GM19193 (cell line): ENCODE measurements around the gene NUP43.

Experiments used
- POLR2A ChIP-seq: IDR thresholded peaks from 4 replicates; pipeline ENCODE4 v1.6.1; 2011; ENCODE audit not compliant: insufficient read depth, insufficient read length; ENCODE audit errors: extremely low read depth

NUP43 gene

DNA sequence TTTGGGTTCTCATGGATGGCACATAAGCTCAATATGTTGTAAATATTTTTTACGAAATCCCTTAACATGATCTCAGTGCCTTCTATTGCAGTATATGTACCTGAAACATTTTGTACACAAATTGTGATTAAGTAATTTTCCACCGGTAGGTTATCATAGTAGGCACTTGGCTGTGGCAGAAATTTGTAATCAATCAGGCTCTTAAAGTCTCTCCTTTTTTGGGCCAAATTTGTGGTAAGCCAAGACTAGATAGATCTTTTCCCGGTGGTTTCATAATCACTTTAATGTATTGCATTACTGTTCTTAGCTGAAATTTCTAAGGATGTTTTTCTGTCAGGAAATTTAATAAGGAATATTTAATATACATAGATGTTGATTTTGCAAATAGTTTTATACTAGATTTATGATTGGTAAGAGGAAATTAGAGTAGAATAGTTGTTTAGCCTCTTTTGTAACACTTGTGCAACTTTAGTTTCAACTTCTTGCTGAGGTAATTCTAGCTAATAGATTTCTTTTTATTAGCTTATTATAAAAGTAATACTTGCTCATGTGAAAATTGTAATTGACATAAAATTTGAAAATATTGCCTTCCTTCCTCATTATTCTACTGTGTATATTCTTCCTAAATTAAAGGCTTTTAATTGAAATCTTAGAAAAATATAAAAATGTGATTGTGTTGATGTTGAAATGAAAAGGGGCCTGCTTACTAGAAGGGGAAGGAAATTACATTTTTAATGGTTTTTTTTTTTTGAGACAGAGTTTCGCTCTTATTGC, 6.5 kb upstream of the NUP43 start:
- TF ChIP-seq POLR2A = no peak

DNA sequence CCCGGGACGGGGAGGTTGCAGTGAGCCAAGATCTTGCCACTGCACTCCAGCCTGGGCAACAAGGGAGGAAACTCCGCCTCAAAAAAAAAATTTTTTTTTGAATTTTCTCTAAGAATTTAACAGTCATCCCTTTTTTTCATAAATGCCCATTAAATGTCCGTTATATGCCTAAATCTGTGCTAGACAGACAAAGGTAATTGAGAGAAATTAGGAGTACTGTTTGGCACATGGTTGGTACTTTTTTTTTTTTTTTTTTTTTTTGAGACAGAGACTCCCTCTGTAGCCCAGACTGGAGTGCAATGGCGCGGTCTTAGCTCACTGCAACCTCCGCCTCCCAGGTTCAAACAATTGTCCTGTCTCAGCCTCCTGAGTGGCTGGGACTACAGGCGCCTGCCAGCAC, 4.9 kb upstream of the NUP43 start:
- no peak for TF ChIP-seq POLR2A

DNA sequence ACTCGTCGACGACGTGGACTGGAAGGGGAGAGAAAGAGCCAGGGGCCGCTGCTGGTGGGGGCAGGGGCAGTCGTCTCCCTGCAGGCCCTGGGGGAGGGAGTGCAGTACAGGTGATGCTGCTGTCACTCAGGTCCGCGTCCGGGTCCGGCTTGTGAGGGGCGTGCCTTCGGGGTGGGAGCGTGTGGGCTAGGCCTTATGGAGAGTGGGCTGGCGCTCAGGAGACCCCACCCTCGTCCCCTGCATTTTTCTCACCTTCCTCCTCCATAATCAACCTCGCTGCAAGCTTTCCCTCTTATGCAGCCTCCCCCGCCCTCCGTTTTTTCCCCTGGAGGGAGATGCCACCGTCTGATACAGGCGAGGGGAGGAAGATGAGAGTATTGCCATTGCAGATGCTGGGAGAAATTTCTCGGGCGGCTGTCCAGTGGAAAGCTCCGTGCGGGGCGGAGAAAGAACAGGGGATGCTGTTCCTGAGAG, 3.8 kb upstream of the NUP43 start:
- TF ChIP-seq POLR2A = no peak

DNA sequence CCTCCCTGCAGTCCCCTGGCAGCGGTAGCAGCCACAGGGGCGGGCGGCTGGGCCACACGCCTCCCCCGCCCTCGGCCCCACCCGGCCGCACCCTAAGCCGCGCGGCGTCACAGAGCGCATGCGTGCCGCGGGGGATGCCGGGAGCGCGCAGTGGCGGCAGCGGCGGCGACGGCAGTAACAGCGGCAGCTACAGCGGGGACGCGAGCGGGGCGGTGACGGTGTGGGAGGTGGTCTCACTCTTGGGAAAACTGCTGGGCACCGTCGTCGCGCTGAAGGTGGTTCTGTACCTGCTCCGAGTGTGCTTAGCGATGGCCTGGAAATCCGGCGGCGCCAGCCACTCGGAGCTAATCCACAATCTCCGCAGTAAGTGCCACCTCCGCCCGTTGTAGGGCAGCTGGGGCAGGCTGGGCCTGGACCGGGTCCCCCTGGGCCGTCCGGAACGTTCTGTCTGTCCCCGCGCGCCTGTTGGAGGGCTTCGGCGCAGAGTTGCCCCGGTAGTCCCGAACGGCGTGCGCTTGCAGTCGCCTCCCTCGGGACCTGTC, 3.3 kb upstream of the NUP43 start, which contains the start of gene PCMT1:
TSS of gene PCMT1 (plus strand) at position 148 of the 542 bp plus-strand sequence. CDS start at position 309, 161 bp downstream.
- TF ChIP-seq POLR2A = peak; percentile 87

DNA sequence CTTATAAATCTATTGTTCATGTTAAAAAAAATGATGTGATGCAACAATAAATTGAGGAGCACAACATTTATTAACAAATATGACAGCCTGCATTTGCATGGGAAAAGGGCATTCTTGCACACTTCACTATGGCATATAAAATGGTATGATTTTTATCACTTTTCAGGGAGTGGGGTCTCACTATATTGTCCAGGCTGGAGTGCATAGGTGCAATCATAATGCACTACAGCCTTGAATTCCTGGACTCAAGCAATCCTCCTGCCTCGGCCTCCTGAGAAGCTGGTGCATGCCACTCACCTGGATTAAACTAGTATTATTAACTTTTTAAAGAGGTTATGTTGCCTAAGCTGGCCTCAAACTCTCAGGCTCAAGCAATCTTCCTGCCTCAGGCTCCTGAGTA, 11.4 kb downstream of the NUP43 start:
- no peak for TF ChIP-seq POLR2A

DNA sequence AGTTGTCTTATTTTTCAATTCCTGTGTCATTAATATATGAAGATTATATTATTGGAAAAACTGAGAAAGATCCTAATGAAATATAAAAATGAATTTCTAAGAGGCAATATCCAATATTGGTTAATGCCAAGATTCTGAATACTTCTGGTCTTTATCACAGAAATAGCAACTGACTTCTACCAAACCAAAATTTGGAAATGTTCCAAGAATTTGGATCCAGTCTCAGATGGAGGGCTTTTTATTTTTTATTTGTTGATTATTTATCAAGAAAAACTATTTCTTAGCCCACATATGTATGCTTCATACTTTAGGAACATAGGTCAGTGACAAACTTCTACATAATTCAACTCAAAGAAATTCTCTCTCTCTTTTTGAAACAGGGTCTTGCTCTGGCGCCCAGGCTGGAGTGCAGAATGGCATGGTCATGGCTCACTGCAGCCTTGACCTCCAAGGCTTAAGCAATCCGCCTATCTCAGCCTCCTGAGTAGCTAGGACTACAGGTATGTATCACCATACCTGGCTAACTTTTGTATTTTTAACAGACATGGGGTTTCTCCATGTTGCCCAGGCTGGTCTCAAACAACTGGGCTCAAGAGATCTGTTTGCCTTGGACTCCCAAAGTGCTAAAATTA, 13.1 kb downstream of the NUP43 start:
- TF ChIP-seq POLR2A = no peak

DNA sequence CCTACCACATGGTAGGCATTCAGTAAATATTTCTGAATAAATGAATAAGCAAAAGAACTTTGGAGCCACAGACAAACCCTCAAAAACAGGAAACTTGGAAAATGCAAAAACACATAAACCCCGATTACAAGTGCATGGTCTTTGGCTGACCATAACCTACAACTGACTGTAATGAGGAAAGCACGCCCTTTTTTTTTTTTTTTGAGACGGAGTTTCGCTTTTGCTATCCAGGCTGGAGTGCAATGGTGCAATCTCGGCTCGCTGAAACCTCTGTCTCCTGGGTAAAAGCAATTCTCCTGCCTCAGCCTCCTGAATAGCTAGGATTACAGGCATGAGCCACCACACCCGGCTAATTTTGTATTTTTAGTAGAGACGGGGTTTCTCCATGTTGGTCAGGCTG, 16.5 kb downstream of the NUP43 start:
- no peak for TF ChIP-seq POLR2A

DNA sequence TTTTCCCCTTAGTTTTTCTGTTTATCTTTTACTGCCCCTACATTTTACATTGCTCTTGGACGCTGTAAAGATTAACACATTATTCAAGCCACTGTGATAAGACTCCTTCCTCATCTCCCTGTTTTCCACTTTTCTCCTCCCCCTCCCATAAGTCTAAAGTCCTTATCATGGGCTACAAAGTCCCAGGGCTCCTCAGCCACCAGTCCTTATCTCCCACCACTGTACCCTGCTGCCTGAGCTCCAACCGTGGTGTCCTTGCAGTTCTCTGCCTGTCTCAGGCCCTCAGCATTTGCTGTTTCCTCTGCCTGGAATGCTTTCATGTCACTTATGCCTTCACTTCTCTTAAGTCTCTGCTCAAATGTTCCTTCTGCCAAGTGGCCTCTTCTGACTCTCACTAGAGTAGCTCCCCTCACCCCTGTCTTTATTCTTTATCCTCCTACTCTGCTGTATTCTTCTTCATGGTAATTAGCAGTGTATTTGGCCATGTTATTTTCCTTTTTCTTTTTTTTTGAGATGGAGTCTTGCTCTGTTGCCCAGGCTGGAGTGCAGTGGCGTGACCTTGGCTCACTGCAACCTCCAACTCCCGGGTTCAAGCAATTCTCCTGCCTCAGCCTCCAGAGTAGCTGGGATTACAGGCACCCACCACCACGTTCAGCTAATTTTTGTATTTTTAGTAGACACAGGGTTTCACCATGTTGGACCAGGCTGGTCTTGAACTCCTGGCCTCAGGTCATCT, 17.7 kb downstream of the NUP43 start:
- no peak for TF ChIP-seq POLR2A

DNA sequence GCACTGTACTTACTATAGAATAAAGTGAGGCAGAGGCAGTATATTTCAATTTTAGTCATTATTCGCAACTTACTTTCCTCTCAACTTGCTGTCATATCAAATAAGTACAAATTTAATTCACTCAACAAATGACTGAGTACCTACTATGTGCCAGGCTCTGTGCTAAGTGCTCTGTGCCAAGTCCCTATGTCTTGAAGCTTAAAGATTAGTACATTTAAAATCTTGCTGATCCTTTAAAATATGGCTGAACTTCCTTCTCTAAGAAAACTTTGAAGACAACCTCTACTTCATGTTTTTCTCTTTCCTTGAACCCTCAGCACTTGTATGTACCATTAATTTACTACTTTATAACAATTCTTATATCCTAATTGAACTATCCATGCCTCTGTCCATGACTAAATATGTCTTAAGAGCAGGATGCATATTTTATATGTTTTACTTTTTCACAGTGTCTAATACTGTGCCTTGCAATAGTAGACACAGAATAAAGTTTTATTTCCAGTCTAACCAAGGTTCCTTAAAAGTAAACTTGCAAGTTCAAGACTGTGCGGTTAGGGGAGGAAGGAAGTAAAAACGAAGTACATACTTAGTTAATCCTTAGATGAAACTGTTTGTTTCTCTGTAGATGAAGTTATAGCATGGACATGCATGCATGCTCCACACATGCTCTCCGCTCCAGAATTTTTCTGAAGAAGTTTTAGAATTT, 18.4 kb downstream of the NUP43 start:
- no peak for TF ChIP-seq POLR2A

DNA sequence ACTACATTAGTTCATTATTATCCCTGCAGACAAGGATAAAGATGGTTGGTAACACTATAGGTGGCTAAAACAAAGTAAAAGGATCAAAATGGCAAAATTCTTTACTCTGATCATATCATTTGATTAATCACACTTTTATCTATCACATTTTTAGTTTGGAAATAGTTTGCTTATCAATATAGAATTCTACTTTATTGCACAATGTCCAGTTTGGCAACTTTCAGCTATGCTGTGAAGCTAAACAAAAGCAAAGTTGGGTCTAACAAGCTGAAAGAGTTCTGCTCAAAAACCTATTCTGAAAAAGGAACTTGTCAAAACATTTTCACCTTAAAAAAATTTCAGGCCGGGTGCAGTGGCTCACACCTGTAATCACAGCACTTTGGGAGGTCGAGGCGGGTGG, 20.5 kb downstream of the NUP43 start:
- TF ChIP-seq POLR2A = no peak

DNA sequence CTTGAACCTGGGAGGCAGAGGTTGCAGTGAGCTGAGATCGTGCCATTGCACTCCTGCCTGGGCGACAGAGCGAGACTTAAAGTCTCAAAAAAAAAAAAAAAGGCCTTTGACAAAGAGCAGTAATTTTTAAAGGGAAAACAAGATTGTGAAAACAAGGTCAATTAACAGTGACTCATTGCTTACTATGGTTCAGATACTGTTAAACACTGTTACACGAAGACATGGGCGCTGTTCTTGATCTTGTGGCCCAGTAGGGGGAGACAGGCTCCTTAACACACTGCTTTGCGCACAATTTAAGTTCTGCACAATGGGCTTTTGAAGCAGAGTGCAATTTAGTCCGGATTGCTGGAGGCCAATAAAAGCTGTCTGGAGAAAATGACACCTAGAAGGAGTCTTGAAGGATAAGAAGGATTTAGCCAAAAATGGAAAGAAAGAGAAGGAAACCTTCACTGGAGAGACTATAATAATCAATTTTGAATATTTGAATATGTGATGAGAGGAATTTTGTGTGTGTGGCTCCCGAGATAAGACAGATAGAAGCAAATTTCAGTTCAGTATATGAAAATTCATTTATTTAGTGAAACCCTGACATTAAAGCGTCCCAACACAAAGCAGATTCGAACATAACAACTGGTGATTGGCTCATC, 22.4 kb downstream of the NUP43 start:
- TF ChIP-seq POLR2A = no peak

DNA sequence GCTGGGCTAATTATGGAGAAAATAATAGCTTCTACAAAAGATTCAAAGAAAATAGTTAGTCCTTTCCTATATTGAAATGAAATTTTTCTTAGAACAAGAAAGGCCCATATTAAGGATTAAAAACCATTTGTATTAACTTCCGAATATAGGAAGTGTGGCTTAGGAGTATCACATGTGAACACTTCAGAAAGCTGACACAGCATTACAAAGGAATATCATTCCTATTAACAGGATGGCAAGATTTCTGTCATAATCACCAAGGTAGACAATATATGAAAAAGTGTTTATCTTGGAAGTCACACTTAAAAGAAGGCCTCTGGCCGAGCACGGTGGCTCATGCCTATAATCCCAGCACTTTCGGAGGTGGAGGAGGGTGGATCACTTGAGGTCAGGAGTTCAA, 23.1 kb downstream of the NUP43 start:
- TF ChIP-seq POLR2A = no peak

DNA sequence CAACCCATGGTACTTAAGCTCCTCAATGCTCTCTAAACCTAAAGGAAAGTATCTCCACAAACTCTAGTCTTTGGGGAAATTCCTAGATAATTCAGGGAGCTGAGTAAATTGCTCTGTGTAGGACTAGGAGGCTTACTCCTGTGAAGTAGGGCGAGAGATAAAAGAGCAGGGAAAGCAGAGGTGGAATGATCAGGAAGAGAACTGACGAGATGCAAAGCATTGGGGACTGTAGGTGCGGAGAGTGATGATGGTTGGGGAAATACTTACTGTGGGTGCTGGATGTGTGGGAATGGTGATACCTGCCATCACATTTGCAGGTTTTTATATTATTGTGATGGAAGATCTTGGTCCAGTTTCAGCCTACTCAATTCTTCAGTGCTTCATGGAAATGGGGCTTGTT, 26.8 kb downstream of the NUP43 start:
- no peak for TF ChIP-seq POLR2A
